Thoracic aorta (tissue), 2 donors: ENCODE measurements around the gene CEND1. TPM values are rescaled to one million over a fixed set of nuclear protein-coding genes. Genes with fewer than 3 reads are reported as not detected.

ENCODE experiments used
- ATAC-seq: fragments of 150-250 bp; one replicate; pipeline ENCODE4 v1.8.0; 2017; ENCODE audit warnings: low read depth; ENCODE audit not compliant: insufficient number of reproducible peaks, low FRiP score
- DNase-seq: peaks from one replicate; pipeline ENCODE4 v3.0.0-alpha.2; 2020; ENCODE audit warnings: low spot score
- H3K27ac ChIP-seq, 2 donors: fragments of 200-600 bp; sonication (generic); 1 replicate in 1 of 2; 2 replicates in 1 of 2; pipeline ENCODE4 v1.5.1; 2016; ENCODE audit warnings: mild to moderate bottlenecking in 2 of 2, moderate library complexity in 2 of 2
- H3K27me3 ChIP-seq: fragments of 200-600 bp; sonication (generic); replicated peaks from 2 replicates; pipeline ENCODE4 v1.6.0; 2016; ENCODE audit warnings: mild to moderate bottlenecking; ENCODE audit not compliant: insufficient read depth
- H3K36me3 ChIP-seq: fragments of 200-600 bp; sonication (generic); one replicate; pipeline ENCODE4 v1.5.1; 2016
- H3K4me1 ChIP-seq, 2 donors: fragments of 200-600 bp; sonication (generic); 1 replicate in 1 of 2; 2 replicates in 1 of 2; pipeline versions ENCODE4 v1.5.1 to v1.6.0; 2016; ENCODE audit warnings: low read depth in 2 of 2, mild to moderate bottlenecking in 1 of 2; ENCODE audit not compliant: control insufficient read depth in 1 of 2
- H3K4me3 ChIP-seq: fragments of 200-600 bp; sonication (generic); 2 replicates; pipeline ENCODE4 v1.5.1; 2016; ENCODE audit warnings: mild to moderate bottlenecking
- H3K9me3 ChIP-seq: fragments of 200-600 bp; sonication (generic); 2 replicates; pipeline ENCODE4 v1.5.1; 2016
- CTCF ChIP-seq: fragments of 200-600 bp; sonication (generic); IDR thresholded peaks from one replicate; pipeline ENCODE4 v1.5.1; 2019; ENCODE audit warnings: antibody characterized with exemption
- total RNA-seq, 2 donors: library from RNA; depleted of rRNA; stranded (reverse); fragments of >200 nt; gene quantifications; one replicate each; pipeline versions ENCODE4 v1.1.0 to v1.2.3, GENCODE V29; 2016

Gene CEND1
- total RNA-seq, 2 donors from 2014 or later: not detected

GRCh38 chr11:832529-833113, 42.7 kb upstream of the CEND1 start, which contains the start of gene CD151:
Gene CD151, plus strand, starts transcription at chr11:832952. Its CDS starts 3,118 bp downstream, at chr11:836070.
- Histone ChIP-seq H3K27ac (peak within 1 kb of the TSS; percentile 97 to 99), H3K27me3 (no peaks in the 10 kb centered on the region), H3K4me1 (peaks cover 40 to 76% of the 10 kb centered on the region in 2 donors), H3K9me3 (no peaks in the 10 kb centered on the region), H3K36me3 (peaks cover 15% of the 10 kb centered on the region), H3K4me3 (peak within 1 kb of the TSS; percentile 94)
- ATAC-seq (no peak), DNase-seq (no peak)
- no peak for TF ChIP-seq CTCF

- ATAC-seq: no peak
- Histone ChIP-seq H3K4me1 (peaks cover 46 to 82% of the 10 kb centered on the region in 2 donors), H3K27me3 (no peaks in the 10 kb centered on the region), H3K4me3 (peak overlapping the region; percentile 94), H3K27ac (peak overlapping the region in 1 of 2 donors; percentile 66), H3K9me3 (no peaks in the 10 kb centered on the region), H3K36me3 (peaks cover 10% of the 10 kb centered on the region)
- no peak for DNase-seq
- TF ChIP-seq CTCF: no peak
These were observed 42.2 kb upstream of the CEND1 start for GRCh38 chr11:831961-832528.

GRCh38 chr11:831118-831864, 41.4 kb upstream of the CEND1 start:
- Histone ChIP-seq H3K27ac (no peak overlapping the region), H3K27me3 (peaks cover 6% of the 10 kb centered on the region), H3K36me3 (peaks cover 2% of the 10 kb centered on the region), H3K4me3 (no peak overlapping the region), H3K4me1 (peaks cover 52 to 84% of the 10 kb centered on the region in 2 donors), H3K9me3 (no peaks in the 10 kb centered on the region)
- no peak for TF ChIP-seq CTCF
- ATAC-seq: no peak
- no peak for DNase-seq

GRCh38 chr11:830295-831117, 40.6 kb upstream of the CEND1 start:
- H3K4me3 ChIP-seq: peak overlapping the region; percentile 75
- H3K36me3 ChIP-seq: peaks cover 5% of the 10 kb centered on the region
- DNase-seq (no peak), ATAC-seq (no peak)
- peaks cover 6% of the 10 kb centered on the region for H3K27me3 ChIP-seq
- H3K9me3 ChIP-seq: no peaks in the 10 kb centered on the region
- TF ChIP-seq CTCF: no peak
- H3K27ac ChIP-seq: no peak overlapping the region
- peaks cover 48 to 78% of the 10 kb centered on the region in 2 donors for H3K4me1 ChIP-seq
